Activated naive CD4-positive, alpha-beta T cell treated with anti-CD3 and anti-CD28 coated beads, Interleukin-2, amount 10 ng/mL, durations not matched to agents 7 days and 5 days (primary cell): ENCODE data around the gene ACADL.
A peak's percentile ranks its signal among the peaks of the same experiment; 100 is the strongest.

Experiments
- CTCF ChIA-PET: fragments of 350-600 bp; sonication (Branson Sonifier 250); formaldehyde crosslinking; loops from one replicate; lab custom pipeline; 2021; ENCODE audit warnings: antibody characterized with exemption; lab: Charles Lee
- DNase-seq: peaks from one replicate; pipeline ENCODE4 v3.0.0-alpha.2; 2020
- H3K27ac Mint-ChIP-seq: one replicate; pipeline ENCODE4 v1.8.0; 2021; ENCODE audit warnings: mild to moderate bottlenecking, moderate library complexity, mixed read lengths
- H3K27me3 Mint-ChIP-seq: one replicate; pipeline ENCODE4 v1.8.0; 2021; ENCODE audit warnings: mild to moderate bottlenecking, mixed read lengths
- H3K36me3 Mint-ChIP-seq: one replicate; pipeline ENCODE4 v1.8.0; 2021; ENCODE audit warnings: mixed read lengths
- H3K4me1 Mint-ChIP-seq: one replicate; pipeline ENCODE4 v1.8.0; 2021; ENCODE audit warnings: mixed read lengths
- H3K4me3 Mint-ChIP-seq: one replicate; pipeline ENCODE4 v1.8.0; 2021; ENCODE audit warnings: mild to moderate bottlenecking, moderate library complexity, mixed read lengths
- H3K9me3 Mint-ChIP-seq: one replicate; pipeline ENCODE4 v1.8.0; 2021; ENCODE audit warnings: mixed read lengths

ACADL gene

GRCh38 chr2:210224941-210225672, at the start of gene ACADL:
Gene ACADL (minus strand): TSS chr2:210225447. CDS start chr2:210225263, 184 bp downstream.
- Mint-ChIP-seq H3K4me1 (peaks cover 7% of the 10 kb centered on the region), H3K9me3 (no peaks in the 10 kb centered on the region), H3K4me3 (no peak within 1 kb of the TSS), H3K36me3 (no peaks in the 10 kb centered on the region), H3K27me3 (peaks cover 59% of the 10 kb centered on the region), H3K27ac (no peak within 1 kb of the TSS)
- peak; percentile 24 for DNase-seq
- CTCF ChIA-PET: interaction anchor here (0.6 kb wide), 1 partner anchor 890 kb away, joined by 3 read pairs; no protein-coding TSS in a partner anchor

- DNase-seq: no peak
- Mint-ChIP-seq H3K9me3 (no peaks in the 10 kb centered on the region), H3K27ac (no peak overlapping the region), H3K4me3 (no peak overlapping the region), H3K27me3 (no peaks in the 10 kb centered on the region), H3K4me1 (no peaks in the 10 kb centered on the region), H3K36me3 (no peaks in the 10 kb centered on the region)
- CTCF ChIA-PET: no interaction called here
These were observed 46.1 kb upstream of the ACADL start for GRCh38 chr2:210271300-210271699.

GRCh38 chr2:210269148-210269547, 43.9 kb upstream of the ACADL start:
- no peaks in the 10 kb centered on the region for H3K27me3 Mint-ChIP-seq
- no peaks in the 10 kb centered on the region for H3K4me1 Mint-ChIP-seq
- no peak overlapping the region for H3K27ac Mint-ChIP-seq
- CTCF ChIA-PET: no interaction called here
- H3K36me3 Mint-ChIP-seq: no peaks in the 10 kb centered on the region
- no peak for DNase-seq
- no peak overlapping the region for H3K4me3 Mint-ChIP-seq
- H3K9me3 Mint-ChIP-seq: no peaks in the 10 kb centered on the region

- CTCF ChIA-PET: no interaction called here
- Mint-ChIP-seq H3K36me3 (no peaks in the 10 kb centered on the region), H3K4me3 (no peak overlapping the region), H3K9me3 (no peaks in the 10 kb centered on the region), H3K4me1 (no peaks in the 10 kb centered on the region), H3K27me3 (no peaks in the 10 kb centered on the region), H3K27ac (no peak overlapping the region)
- no peak for DNase-seq
These were observed 43.0 kb upstream of the ACADL start for GRCh38 chr2:210268281-210268680.

GRCh38 chr2:210267698-210268097, 42.5 kb upstream of the ACADL start:
- DNase-seq: no peak
- Mint-ChIP-seq H3K4me1 (no peaks in the 10 kb centered on the region), H3K9me3 (no peaks in the 10 kb centered on the region), H3K4me3 (no peak overlapping the region), H3K27ac (no peak overlapping the region), H3K27me3 (no peaks in the 10 kb centered on the region), H3K36me3 (no peaks in the 10 kb centered on the region)
- CTCF ChIA-PET: no interaction called here

GRCh38 chr2:210264282-210264681, 39.0 kb upstream of the ACADL start:
- DNase-seq: no peak
- CTCF ChIA-PET: no interaction called here
- Mint-ChIP-seq H3K4me1 (no peaks in the 10 kb centered on the region), H3K27ac (no peak overlapping the region), H3K27me3 (no peaks in the 10 kb centered on the region), H3K36me3 (no peaks in the 10 kb centered on the region), H3K4me3 (no peak overlapping the region), H3K9me3 (no peaks in the 10 kb centered on the region)

GRCh38 chr2:210263841-210264240, 38.6 kb upstream of the ACADL start:
- no peak for DNase-seq
- Mint-ChIP-seq H3K4me3 (no peak overlapping the region), H3K36me3 (no peaks in the 10 kb centered on the region), H3K4me1 (no peaks in the 10 kb centered on the region), H3K27ac (no peak overlapping the region), H3K9me3 (no peaks in the 10 kb centered on the region), H3K27me3 (no peaks in the 10 kb centered on the region)
- CTCF ChIA-PET: no interaction called here

- Mint-ChIP-seq H3K36me3 (no peaks in the 10 kb centered on the region), H3K27me3 (no peaks in the 10 kb centered on the region), H3K4me3 (no peak overlapping the region), H3K4me1 (no peaks in the 10 kb centered on the region), H3K27ac (peak overlapping the region; percentile 55), H3K9me3 (no peaks in the 10 kb centered on the region)
- DNase-seq: no peak
- CTCF ChIA-PET: no interaction called here
These were observed 36.8 kb upstream of the ACADL start for GRCh38 chr2:210262036-210262435.

- H3K27me3 Mint-ChIP-seq: no peaks in the 10 kb centered on the region
- H3K9me3 Mint-ChIP-seq: no peaks in the 10 kb centered on the region
- H3K36me3 Mint-ChIP-seq: no peaks in the 10 kb centered on the region
- H3K4me3 Mint-ChIP-seq: no peak overlapping the region
- DNase-seq: no peak
- CTCF ChIA-PET: no interaction called here
- H3K27ac Mint-ChIP-seq: no peak overlapping the region
- no peaks in the 10 kb centered on the region for H3K4me1 Mint-ChIP-seq
These were observed 34.4 kb upstream of the ACADL start for GRCh38 chr2:210259687-210260086.

GRCh38 chr2:210252699-210253606, 27.7 kb upstream of the ACADL start:
- no peaks in the 10 kb centered on the region for H3K4me1 Mint-ChIP-seq
- no peak for DNase-seq
- no peaks in the 10 kb centered on the region for H3K27me3 Mint-ChIP-seq
- no peaks in the 10 kb centered on the region for H3K9me3 Mint-ChIP-seq
- H3K4me3 Mint-ChIP-seq: no peak overlapping the region
- H3K27ac Mint-ChIP-seq: no peak overlapping the region
- no peaks in the 10 kb centered on the region for H3K36me3 Mint-ChIP-seq
- CTCF ChIA-PET: no interaction called here

- Mint-ChIP-seq H3K4me1 (no peaks in the 10 kb centered on the region), H3K4me3 (no peak overlapping the region), H3K36me3 (no peaks in the 10 kb centered on the region), H3K27me3 (no peaks in the 10 kb centered on the region), H3K27ac (no peak overlapping the region), H3K9me3 (no peaks in the 10 kb centered on the region)
- CTCF ChIA-PET: no interaction called here
- no peak for DNase-seq
These were observed 25.4 kb upstream of the ACADL start for GRCh38 chr2:210250622-210251021.

GRCh38 chr2:210233487-210233886, 8.2 kb upstream of the ACADL start:
- peaks cover 9% of the 10 kb centered on the region for H3K27me3 Mint-ChIP-seq
- H3K36me3 Mint-ChIP-seq: no peaks in the 10 kb centered on the region
- DNase-seq: no peak
- no peaks in the 10 kb centered on the region for H3K4me1 Mint-ChIP-seq
- CTCF ChIA-PET: no interaction called here
- no peak overlapping the region for H3K4me3 Mint-ChIP-seq
- no peak overlapping the region for H3K27ac Mint-ChIP-seq
- H3K9me3 Mint-ChIP-seq: no peaks in the 10 kb centered on the region

- DNase-seq: no peak
- H3K4me3 Mint-ChIP-seq: no peak overlapping the region
- no peak overlapping the region for H3K27ac Mint-ChIP-seq
- no peaks in the 10 kb centered on the region for H3K4me1 Mint-ChIP-seq
- H3K27me3 Mint-ChIP-seq: peaks cover 23% of the 10 kb centered on the region
- H3K9me3 Mint-ChIP-seq: no peaks in the 10 kb centered on the region
- H3K36me3 Mint-ChIP-seq: no peaks in the 10 kb centered on the region
- CTCF ChIA-PET: no interaction called here
These were observed 5.7 kb upstream of the ACADL start for GRCh38 chr2:210230984-210231383.

GRCh38 chr2:210230518-210230917, 5.3 kb upstream of the ACADL start:
- Mint-ChIP-seq H3K36me3 (no peaks in the 10 kb centered on the region), H3K9me3 (no peaks in the 10 kb centered on the region), H3K4me3 (no peak overlapping the region), H3K4me1 (no peaks in the 10 kb centered on the region), H3K27me3 (peaks cover 28% of the 10 kb centered on the region), H3K27ac (no peak overlapping the region)
- DNase-seq: no peak
- CTCF ChIA-PET: no interaction called here

GRCh38 chr2:210228586-210228985, 3.3 kb upstream of the ACADL start:
- Mint-ChIP-seq H3K36me3 (no peaks in the 10 kb centered on the region), H3K4me3 (no peak overlapping the region), H3K27ac (no peak overlapping the region), H3K27me3 (peaks cover 47% of the 10 kb centered on the region), H3K4me1 (peaks cover 7% of the 10 kb centered on the region), H3K9me3 (no peaks in the 10 kb centered on the region)
- CTCF ChIA-PET: no interaction called here
- DNase-seq: no peak
